ENCODE measurements around the gene MTUS2.

MTUS2 gene

GRCh38 chr13:28859717-28860116 is 39.6 kb downstream of the MTUS2 start:
- DNase-seq, result no peak

DNA sequence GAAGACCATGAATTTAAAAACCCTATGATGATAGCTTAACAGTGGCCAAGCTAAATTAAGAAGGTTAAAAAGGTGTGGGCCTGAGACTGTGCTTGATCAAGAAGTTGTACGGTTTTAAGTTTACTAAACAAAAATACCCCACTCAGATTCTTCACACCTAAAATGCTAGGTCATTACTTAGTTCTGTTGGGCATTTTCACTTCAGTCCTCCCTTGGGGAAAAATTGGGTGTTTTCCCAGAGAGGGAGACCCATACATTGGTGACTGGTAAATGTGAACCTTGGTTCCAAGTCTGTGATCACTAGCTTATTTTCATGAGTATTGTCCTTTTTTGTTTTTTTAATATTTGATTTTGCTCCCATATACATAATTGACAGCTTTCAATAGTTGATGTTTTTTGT is 44.4 kb downstream of the MTUS2 start:
- no peak for DNase-seq

DNA sequence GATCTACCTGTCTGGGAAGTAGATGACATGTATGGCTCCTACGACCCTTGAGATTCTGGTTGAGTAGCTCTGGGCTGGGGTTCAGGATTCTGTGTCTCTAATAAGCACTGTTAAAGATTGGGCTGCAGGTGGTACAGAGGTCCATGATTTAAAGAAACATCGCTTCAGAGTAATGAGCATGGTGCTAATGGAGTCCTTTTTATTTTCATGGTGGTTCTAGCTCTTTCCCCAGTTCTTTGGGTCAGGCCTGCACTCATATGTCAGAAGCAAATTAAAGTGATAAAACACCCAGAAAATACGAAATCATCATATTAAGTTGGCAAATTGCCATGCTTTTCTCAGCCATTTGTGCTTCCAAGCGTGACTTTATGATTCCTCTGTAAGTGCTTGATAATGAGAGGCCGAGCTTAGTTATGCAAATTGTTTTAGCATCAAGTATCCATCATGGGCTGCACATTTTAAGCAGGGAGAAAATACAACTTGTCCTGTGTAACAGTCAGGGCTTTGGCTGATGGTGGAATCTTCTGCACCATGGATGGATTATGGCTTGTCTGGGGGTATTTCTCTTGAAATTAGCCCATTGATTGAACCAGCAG is 45.1 kb downstream of the MTUS2 start:
- no peak for DNase-seq

- no peak for DNase-seq
These were observed 45.8 kb downstream of the MTUS2 start for GRCh38 chr13:28865951-28866350.

DNA sequence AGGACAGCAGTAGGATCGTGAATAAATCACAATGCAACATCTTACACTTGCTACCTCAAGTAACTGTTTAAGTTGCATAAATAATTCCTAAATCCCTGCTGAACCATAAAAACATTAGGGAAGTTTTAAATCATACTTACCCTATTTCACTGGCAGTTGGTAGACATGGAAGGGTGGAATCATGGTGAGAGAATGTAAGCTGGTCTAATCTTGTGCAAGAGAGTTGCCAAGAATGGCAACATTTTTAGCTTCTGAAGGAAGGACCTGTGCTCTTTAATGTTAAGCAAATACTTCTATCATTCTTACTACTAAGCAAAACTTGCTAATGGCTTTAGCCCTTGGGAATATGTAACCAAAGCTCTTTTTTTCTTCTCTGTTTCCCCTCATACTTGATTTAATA is 46.8 kb downstream of the MTUS2 start:
- DNase-seq, result no peak

DNA sequence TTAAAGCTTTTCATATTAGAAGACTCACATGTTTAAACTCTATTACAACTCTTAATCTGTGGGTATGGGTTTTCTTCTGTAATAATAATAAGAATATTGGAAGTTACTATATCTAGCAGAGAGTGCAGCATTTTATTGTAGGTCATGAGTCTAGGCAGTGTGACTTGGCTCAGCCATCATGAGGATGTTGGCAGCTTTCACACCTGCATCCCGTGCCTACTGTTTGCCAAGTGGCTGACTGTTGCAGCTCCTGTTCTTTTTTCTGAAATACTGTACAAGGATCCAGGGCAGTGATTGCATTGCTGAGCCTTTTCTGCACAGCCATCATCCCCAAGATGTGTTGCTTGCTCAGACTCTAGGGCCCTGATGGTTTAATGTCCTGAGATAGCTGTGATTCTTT is 47.4 kb downstream of the MTUS2 start:
- DNase-seq, result no peak

- DNase-seq, result no peak
These were observed 52.5 kb downstream of the MTUS2 start for GRCh38 chr13:28872427-28873176.

GRCh38 chr13:28875846-28876615 is 55.9 kb downstream of the MTUS2 start:
- no peak for DNase-seq

- DNase-seq, result no peak
These were observed 57.3 kb downstream of the MTUS2 start for GRCh38 chr13:28877408-28877807.

GRCh38 chr13:28885181-28885580 is 65.0 kb downstream of the MTUS2 start:
- DNase-seq, result no peak

DNA sequence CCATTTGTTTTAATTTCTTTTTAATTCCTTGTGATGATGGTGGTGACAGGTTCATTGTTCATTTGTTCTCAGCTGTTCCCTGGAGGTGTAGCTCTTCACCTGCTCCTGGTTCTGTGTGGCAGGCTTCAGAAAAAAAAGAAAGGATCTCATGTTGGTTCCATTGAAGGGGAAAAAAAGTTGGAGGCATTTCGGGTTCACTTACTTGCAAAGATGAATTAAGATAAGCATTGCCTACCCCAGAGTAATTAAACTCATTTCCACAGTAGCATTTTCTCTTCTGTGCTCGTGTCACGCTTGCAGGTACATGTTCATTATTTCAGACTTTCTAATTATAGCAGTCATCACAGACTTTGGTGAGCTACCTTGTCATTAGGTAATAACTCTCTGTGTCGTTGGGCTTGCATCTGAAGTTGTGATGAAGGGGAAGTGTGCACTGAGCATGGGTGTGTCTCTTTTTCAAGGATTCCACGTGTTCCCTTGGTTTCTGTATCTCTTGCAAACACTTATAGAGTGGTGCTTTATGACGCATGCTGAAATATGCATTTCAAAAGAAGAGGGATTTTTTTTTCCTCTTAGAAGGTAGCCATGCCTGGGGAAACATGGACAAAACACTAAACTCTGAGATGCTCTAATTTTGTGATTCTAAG is 69.1 kb downstream of the MTUS2 start:
- DNase-seq, result no peak

GRCh38 chr13:28890712-28891111 is 70.6 kb downstream of the MTUS2 start:
- DNase-seq, result no peak

GRCh38 chr13:28918030-28918429 is 97.9 kb downstream of the MTUS2 start:
- DNase-seq, result no peak

- DNase-seq, result no peak
These were observed 102.2 kb downstream of the MTUS2 start for GRCh38 chr13:28922341-28922740.

- no peak for DNase-seq
These were observed 115.0 kb downstream of the MTUS2 start for GRCh38 chr13:28935104-28935503.

GRCh38 chr13:28942906-28943305 is 122.8 kb downstream of the MTUS2 start:
- no peak for DNase-seq

GRCh38 chr13:28953714-28954418 is 133.7 kb downstream of the MTUS2 start:
- DNase-seq, result no peak

DNA sequence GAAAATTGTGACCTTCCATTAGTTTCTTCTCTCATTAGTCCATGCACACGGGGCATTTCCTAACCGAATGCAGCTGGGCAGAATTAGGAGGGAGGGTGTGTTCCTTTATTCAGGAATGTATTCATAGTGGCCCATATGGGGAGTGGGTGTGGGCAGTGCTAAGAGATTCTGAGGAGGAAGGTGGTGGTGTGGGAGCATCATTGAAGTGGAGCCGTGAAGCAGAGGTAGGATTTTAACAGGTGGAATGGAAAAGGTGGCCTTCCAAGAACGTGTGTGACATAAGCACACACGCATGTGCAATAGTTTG is 134.2 kb downstream of the MTUS2 start:
- no peak for DNase-seq

GRCh38 chr13:28954810-28955209 is 134.7 kb downstream of the MTUS2 start:
- no peak for DNase-seq

DNA sequence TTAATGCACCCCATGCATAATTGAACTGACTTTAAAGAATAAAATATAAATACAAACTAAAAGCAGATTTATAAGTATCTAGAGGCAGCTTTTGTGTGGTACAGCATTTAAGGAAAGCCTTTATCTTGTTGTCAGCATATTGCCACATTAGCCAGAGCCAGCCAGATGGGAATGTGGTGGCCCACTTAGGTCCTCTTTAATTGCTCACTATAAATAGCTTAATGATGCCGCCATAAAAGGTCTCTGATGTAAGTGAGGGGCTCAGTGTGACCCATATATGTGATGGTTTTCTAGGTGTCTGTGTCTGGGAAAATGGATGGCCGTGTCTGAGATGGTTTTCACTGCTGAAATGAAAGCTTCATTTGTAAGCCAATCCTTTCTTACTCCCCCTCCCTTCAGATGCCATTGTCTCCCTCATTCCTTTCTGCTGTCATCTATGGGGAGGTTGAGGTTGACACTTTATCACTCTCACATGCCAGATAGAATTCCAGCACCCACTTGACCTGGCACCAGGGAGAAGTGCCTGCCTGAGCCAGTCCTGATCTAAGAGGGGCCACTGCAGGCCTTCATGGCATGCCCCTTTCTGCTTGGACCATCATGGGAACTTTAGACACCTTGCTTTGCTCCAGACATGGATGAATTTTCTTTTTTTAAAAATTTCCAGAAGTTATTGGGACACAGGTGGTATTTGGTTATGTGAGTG is 135.3 kb downstream of the MTUS2 start:
- DNase-seq, result no peak

GRCh38 chr13:28958018-28958417 is 137.9 kb downstream of the MTUS2 start:
- no peak for DNase-seq

GRCh38 chr13:28958441-28958840 is 138.3 kb downstream of the MTUS2 start:
- DNase-seq, result no peak
